GM18520 (cell line): ENCODE measurements around the gene PCYT1A.
"Not testable (repeated sequence)": the region's sequence is repeated elsewhere in the genome, so short reads cannot be mapped to it uniquely, and the experiment has no call there.

Experiments used
- ATAC-seq: cut with Tn5 transposase; IDR thresholded peaks from one replicate; pipeline ENCODE4 v1.9.1; 2021; ENCODE audit not compliant: unreplicated experiment

Gene PCYT1A

GRCh38 chr3:196288141-196288460, 575 bp upstream of the PCYT1A start:
- ATAC-seq = no peak

- no peak for ATAC-seq
Observed at GRCh38 chr3:196287090-196287439, 461 bp downstream of the PCYT1A start.

- no peak for ATAC-seq
Observed at GRCh38 chr3:196284396-196284795, 3.1 kb downstream of the PCYT1A start.

GRCh38 chr3:196281962-196282361, 5.6 kb downstream of the PCYT1A start:
- ATAC-seq = no peak

- ATAC-seq = no peak
Observed at GRCh38 chr3:196280689-196281440, 6.7 kb downstream of the PCYT1A start.

- no peak for ATAC-seq
Observed at GRCh38 chr3:196275126-196275525, 12.4 kb downstream of the PCYT1A start.

GRCh38 chr3:196274585-196274984, 12.9 kb downstream of the PCYT1A start:
- peak; percentile 78 for ATAC-seq

- no peak for ATAC-seq
Observed at GRCh38 chr3:196273655-196274054, 13.9 kb downstream of the PCYT1A start.

- ATAC-seq = no peak
Observed at GRCh38 chr3:196272826-196273225, 14.7 kb downstream of the PCYT1A start.

- no peak for ATAC-seq
Observed at GRCh38 chr3:196270499-196270898, 17.0 kb downstream of the PCYT1A start.

- no peak for ATAC-seq
Observed at GRCh38 chr3:196268284-196269163, 19.0 kb downstream of the PCYT1A start.

- no peak for ATAC-seq
Observed at GRCh38 chr3:196263819-196264218, 23.7 kb downstream of the PCYT1A start.

GRCh38 chr3:196260784-196261183, 26.7 kb downstream of the PCYT1A start:
- no peak for ATAC-seq

- ATAC-seq = no peak
Observed at GRCh38 chr3:196255776-196256175, 31.8 kb downstream of the PCYT1A start.

- ATAC-seq = no peak
Observed at GRCh38 chr3:196254376-196255283, 32.9 kb downstream of the PCYT1A start.

GRCh38 chr3:196251918-196252317, 35.6 kb downstream of the PCYT1A start:
- no peak for ATAC-seq

GRCh38 chr3:196246612-196247308, 40.8 kb downstream of the PCYT1A start:
- ATAC-seq = no peak

- not testable (repeated sequence) for ATAC-seq
Observed at GRCh38 chr3:196244166-196244565, 43.4 kb downstream of the PCYT1A start.

GRCh38 chr3:196241704-196242103, 45.8 kb downstream of the PCYT1A start:
- ATAC-seq = no peak

- no peak for ATAC-seq
Observed at GRCh38 chr3:196240424-196240823, 47.1 kb downstream of the PCYT1A start.
